HG03025 (cell line): ENCODE results near the gene PLD1.

ENCODE experiments used
- ATAC-seq: cut with Tn5 transposase; IDR thresholded peaks from one replicate; pipeline ENCODE4 v1.9.1; 2021; ENCODE audit warnings: mild to moderate bottlenecking, moderate library complexity; ENCODE audit not compliant: unreplicated experiment, low FRiP score

PLD1 gene

DNA sequence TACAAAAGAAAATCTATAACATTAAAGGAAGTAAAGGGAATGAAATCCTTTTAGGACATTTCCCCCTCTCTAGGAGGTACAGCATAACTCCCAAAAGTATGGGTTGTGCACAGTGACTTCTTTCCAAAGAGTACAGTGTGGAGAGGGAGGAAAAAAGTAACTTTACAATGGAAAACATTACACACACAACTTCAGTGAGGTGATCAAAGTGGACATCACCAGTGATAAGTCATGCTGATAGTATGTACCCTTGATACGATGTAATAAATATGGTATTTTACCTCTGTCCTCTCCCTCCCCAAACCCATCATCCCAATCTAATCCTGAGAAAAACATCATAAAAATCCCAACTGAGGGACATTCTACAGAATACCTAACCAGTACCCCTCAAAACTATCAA lies 10.8 kb downstream of the PLD1 start:
- no peak for ATAC-seq

DNA sequence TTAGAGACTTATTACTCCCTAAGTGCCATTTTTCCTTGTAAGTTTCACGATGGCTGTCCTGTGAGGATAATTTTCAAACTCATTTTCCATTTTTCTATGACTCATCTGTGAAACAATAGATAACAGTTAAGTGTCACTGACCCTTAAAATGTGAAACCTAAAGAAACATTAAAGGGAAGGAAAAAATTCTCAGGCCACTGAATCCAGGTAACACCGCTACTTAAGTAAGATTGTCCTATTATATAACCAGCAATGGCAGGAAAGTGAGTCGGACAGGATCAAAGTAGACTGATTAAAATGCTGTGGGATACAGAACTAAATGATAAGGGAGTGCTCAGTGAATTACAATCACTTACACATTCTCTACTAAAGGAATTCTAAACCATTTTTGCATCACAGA lies 12.4 kb downstream of the PLD1 start:
- no peak for ATAC-seq

DNA sequence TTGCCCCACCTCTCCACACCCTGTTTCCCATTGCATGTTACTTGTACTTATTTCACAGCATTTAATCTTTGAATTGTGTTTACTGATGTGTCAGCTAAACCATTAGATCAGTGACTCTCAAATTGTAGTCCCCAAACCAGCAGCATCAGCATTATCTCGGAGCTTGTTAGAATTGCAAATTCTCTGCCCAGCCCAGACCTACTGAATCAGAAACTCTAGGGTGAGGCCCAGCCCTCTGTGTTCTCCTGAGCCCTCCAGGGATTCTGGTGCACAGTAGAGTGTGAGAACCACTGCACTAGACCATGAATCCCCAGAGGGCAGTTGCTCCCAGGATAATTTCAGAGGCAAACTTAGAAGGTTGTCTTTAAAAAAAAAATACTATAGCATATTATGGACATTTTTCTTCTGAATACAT lies 13.0 kb downstream of the PLD1 start:
- no peak for ATAC-seq

DNA sequence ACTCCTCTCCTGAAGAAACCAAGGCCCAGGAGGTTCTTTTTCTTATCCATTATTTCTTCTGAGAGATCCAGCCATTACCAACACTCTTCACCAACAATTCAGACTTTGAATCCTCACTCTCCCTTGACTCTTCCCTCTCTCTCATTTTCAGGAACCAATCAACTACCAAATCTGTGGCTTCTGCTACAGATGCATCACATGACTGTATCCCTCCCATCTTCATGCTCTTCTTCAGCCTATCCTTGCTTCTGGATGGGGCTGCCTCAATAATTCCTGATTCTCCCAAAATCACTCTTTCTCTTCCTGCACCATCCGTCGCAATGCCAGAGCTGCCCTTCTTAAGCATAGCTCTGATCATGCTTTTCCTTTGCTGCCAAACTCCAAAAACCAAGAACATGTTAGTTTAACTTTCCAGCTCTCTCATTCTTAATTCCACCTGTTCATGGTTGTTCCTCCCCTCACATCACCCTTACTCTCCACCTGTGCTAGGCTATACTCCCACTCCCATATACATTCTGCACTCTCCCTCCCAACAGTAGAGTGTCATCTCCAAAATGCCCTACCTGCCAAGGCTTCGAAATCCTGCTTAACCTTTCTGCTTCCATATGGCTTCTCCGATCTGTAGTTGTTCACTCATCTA lies 13.5 kb downstream of the PLD1 start:
- ATAC-seq: no peak

DNA sequence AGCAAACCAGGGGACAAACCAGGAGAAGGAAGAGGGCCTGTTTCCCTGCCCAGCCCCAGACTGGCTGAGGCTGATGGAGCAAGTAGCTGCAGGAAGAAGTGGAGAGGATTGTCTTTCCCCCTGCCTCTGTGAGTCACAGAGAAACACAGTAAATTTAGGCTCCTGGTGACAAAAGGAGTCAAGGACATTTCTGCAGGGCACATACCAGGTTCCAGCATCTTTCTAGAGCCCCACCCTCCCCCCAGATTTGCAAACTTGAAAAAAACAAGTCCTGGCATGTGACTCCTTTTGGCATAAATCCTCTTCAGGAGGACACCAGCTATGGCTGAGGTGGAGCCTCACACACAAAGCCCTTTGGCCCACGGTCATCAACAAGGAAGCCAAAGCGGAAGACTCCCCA lies 17.8 kb downstream of the PLD1 start:
- ATAC-seq: no peak

DNA sequence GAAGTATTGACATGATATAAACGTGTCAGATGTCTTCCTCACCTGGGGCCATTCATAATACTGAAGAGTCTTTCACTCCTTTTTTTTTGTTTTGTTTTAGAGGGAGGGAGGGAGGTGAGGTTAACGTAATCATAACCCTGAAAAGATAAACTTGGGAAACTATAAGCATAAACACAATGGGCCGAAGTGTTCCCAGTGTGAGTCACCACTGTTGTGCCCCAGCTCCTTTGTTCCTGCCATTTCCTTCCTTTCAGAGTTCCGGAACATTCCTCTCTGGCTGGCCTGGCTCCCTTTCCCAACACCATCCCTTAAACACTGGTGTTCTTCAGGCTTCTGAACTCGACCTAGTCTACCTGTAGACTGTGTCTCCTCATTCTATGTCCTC lies 18.6 kb downstream of the PLD1 start:
- ATAC-seq: no peak

DNA sequence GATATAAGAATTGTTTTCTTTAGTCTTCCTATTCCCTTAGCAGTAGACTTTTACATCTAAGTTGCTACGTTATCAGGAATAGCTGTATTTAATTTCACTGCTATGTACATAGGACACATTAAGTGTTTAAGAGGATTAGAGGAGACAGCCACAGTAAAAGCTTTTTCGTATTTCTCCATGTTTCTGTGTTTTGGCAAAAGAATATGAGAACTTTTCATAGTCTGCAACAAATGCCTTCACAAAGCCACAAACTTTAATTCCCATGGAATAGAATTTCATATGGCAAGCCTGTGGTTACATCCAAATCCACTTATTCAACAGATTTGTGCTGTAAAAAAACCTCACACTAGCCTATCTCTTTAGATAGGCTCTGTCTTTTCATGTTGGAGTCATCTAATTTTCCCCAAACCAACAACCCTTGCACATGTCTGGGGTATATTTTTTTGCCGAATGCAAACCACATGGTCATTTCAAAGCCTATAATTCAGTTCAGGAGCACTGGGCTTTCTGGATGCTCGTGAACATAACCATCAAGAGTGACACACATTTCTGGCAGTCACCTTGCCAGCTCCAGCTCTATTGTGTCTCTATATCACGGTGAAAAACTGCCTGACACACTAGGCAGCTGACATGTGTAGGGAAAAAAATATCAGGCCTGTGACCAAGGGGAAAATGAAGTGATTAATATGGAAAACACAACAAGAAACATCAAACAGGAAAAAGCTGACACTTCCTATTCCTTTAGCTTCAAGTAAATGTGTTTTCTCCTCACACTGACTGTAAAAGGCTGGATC lies 19.2 kb downstream of the PLD1 start:
- no peak for ATAC-seq

DNA sequence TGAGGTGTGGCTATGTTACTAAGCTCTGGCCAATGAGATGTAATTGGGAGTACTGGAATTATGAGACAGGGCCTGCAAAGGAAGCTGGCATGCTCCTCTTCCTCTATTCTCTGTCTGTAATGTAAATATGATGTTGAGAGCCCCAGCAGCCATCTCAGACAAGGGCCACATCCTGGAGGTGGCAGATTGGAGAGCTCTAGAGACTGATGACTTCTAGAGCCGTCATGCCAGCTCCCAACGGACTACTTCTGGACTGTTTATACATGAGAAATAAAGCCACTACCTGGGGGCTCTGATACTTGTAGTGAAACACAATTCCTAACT lies 19.7 kb downstream of the PLD1 start:
- no peak for ATAC-seq

DNA sequence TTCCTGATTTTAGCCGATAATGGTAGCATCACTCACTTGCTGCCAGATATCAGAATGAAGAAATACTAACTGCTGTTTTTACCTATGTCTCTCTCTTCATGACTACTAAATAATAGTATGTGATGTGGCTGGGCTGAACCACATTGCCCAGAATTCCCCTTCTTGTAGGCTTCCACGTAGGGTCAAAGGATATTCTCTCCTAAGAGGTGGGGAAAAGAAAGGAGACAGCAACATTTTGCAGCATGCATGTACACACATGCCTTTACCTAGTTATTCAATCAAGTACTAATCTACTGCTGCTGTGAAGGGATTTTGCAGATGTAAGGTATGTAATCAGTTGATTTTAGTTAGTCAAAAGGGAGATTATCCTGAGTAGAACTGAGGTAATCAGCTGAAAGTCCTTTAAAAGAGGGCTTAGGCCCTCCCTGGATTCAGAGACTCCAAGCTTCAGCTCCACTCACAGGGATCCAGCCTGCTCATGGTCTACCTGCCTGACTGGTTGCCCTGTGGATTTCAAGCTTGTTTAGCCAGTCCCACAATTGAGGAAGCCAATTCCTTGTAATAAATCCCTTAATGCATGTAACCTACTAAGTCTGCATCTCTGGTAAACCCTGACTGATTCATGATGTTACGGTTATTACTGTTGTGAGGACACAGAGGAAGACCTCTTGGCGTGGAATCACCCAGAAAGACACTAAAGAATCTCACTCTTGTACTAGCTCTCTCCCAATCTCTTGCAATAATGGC lies 20.4 kb downstream of the PLD1 start:
- no peak for ATAC-seq

DNA sequence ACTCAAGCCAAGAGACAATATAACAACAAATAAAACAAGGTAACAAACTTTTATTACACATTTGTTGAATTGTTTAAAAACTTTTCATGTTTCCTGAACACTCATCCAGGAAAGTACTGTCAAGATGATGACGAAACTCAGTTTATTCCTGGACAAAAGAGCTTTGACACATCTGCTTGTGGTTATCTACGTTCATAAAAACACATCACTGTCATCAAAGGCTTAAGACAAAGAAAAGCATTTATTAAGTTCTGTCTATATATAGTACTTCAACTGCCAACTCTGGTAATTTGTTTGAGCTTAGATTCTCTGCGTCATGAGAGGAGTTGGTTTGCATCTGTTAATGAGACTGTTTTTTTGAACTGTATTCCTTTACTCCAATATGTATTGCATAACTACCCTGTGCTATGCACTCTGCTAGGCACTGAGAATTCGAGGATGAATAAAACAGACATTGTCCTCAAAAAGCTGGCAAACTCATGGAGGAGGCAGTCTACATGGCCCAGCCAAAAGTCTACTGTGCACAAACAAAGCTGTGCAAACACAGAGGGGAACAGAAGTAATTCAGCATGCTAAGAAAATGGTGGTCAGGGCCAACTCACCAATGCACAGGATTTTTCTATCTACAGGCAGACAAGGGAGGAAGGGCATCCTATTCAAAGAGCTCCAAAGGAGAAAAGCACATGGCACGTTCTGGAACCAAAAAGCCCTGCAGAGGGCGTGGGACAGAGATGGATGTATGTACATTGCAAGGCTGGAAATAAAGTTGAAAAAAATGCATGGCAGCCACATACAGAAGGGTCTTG lies 21.5 kb downstream of the PLD1 start:
- no peak for ATAC-seq

DNA sequence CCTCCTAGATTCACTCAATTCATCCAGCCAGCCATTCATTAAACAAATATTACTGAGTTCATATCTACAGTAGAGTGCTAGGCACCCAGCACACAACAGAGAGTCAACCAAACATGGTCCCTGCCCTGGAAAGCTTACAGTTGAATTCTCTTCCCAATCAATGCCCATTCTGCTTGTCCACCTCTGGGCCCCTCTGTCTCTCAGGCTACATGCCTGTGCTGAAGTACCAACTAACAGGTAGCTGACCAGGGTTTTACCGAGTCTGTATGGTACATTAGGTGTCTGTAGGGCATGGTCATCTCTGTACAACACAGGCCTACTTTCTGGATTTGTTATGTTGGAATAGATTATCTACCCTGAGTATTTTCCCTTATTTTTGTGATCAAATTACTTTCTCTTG lies 23.3 kb downstream of the PLD1 start:
- ATAC-seq: no peak

DNA sequence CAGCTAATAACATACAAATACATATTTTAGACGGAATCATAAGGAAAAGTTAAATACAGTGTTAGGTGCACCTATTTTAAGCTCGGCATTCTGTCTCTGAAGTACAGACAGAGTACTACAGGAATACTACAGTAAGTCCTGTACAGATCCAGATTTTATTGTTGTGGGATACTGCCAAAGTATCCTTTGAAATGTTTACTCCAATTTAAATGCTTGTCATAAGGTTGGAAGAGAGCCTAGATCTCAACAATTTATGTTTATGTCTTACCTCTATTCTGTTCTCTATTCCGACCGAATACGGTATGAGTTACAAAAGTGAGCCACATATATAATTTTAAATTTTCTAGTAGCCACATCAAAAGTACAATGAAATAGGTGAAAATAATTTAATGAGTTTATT lies 25.3 kb downstream of the PLD1 start:
- no peak for ATAC-seq

DNA sequence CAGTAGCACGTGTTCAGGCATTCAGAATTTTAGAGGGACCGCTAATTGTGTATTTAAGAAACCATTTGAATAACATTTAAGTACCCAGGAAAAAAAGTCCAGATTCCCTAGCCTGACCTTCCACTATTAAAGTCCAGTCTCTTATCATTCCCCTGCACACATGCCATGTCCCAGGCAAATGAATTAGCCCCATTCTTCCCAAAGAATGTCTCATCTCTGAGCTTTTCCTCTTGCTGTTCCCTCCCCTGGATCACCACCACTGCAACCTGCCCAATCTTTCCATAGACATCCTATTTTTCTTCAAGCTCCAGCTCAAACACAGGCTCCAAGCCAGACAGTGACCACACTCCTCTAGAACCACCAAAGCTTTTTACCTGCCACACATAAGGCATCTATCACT lies 25.9 kb downstream of the PLD1 start:
- no peak for ATAC-seq

DNA sequence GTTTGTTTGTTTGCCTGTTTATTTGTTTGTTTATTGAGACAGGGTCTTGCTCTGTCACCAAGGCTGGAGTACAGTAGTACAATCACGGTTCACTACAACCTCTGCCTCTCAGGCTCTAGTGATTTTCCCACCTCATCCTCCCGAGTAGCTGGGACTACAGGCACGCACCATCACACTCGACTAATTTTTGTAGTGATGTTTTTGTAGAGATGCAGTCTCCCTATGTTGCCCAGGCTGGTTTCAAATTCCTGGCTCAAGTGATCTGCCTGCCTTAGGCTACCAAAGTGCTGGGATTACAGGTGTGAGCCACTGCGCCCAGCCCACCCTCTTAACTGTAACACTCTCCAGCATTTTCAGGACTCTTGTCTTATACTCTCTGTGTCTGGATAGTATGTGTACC lies 26.7 kb downstream of the PLD1 start:
- no peak for ATAC-seq

DNA sequence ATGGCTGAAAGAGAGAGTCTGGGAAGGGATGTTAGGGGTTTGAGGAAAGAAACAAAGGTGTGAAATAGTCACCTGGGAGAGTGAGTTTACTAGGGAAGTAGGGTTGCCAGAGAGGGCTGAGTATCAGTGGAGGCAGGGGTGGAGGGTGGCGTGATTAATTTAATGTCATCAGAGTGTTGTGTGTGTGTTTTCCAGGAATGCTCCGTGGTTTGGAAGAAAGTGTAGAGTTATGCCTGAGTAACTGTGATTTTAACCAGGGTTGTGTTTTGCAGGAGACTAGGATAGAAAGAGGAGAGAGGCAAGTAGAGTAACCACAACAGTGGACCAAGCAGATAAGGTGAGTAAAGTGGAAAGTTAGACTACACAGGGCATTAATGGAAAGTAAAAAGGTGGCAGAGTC lies 27.2 kb downstream of the PLD1 start:
- no peak for ATAC-seq

DNA sequence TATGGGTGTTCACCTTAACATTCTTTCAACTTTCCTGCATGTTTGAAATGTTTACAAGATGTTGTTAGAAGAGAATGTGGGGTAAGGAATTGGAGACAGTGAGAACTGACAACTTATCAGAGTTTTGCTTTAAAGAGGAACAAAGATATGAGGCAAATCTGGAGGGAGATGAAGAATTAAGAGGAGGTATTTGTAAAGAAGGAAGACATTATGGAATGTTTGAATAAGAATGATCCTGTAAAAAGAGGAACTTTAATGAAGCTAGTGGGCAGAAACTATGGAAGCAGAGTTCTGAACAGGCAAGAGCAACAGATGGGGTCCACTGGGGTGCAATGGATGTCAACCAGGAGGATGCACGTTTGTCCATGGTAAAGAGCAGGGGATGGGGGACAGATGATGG lies 27.7 kb downstream of the PLD1 start:
- no peak for ATAC-seq

DNA sequence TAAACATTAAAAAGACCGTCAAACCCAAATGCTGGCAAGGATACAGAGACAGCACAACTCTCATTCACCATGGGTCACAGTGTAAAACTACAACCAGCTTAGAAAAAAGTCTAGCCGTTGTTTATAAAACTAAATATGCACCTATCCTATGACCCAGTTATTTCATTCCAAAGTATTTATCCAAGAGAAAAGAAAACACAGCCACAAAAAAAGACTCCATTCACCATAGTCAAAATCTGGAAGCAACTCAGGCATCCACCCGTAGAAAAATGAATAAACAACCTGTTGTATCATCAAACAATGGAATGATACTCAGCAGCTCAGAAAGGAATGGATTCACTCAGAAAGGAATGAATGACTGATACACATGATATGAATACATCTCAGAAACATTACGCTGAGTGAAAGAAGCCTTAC lies 28.6 kb downstream of the PLD1 start:
- ATAC-seq: no peak

DNA sequence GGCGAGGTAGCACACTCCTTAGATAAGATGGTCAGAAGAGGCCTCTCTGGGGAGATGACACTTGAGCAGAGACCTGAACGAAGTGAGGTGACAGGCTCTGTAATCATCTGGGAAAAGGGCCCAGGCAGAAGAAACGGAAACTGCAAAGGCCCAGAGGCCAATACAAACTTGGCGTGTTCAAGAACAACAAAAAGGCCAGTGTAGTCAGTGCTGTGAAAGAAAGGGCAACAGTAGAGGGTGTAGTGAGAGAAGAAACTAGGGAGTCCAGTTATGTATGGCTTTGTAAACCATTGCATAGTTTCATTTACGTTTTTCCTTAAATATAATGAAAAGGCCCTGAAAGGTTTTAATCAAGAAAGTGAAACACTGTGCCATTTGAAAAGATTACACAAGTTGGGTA lies 31.8 kb downstream of the PLD1 start:
- ATAC-seq: no peak

DNA sequence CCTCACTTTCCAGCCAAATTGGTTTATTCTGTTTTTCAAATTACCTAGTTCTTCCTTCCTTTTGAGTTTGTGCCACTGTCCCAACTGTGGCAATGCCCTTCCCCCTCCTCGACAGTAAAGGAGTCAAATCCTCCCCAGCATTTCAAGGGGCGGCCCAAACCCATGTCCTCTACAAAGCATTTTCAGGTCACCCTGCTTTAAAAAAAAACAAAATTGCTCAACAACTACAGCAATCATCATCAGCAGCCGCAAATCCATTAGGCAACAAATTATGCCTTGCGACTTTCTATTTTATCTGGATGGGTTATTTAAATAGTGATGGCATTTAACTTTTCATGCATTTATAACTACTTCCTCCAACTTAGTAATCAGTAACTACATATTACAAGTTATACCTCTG lies 32.7 kb downstream of the PLD1 start:
- no peak for ATAC-seq

DNA sequence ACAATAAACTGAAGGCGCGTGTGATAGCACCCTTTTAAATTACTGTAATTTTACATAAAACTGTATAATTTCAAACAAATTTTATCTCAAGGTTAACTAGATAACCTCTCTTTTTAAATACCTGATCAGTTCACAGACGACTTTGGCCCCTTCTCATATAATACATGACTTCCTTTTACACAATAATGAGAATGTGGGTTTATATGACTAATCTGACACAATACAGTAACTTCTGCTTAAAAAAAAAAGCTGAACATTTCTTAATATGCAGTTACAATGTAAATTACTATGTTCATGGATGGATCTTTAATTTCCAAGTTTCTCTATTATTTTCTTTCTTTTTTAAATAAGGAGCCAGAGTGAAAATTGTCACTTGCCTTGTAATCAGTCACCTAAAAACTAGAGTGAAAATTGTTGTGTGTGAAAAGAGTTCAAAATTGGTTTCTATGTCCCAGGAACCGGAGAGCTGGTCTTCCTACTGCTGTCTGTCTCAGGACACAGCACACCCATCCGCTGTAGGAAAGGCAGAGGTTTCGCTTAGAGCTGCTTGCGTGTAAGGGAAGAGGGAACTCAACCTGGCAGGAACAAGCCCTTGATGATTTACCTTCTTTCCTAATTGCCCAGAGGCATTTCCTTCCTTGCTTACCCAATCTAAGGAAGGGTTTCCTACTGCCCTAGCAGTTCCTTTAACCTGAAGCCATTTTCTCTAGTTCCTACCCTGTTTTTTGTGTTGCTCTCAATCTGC lies 33.3 kb downstream of the PLD1 start:
- ATAC-seq: no peak
